OCI-M1 (cell line): ENCODE data around the gene TMC3.
"Not testable (repeated sequence)": the region's sequence is repeated elsewhere in the genome, so short reads cannot be mapped to it uniquely, and the experiment has no call there.

Experiments
- DNase-seq: peaks from one replicate; lab custom pipeline; 2025; lab: John Stamatoyannopoulos, UW

TMC3 gene

GRCh38 chr15:81373775-81374395 is at the start of gene TMC3:
TMC3 (minus strand) TSS chr15:81374213; CDS start chr15:81374077, 136 bp downstream.
- DNase-seq, result no peak

- DNase-seq, result no peak
Measured at GRCh38 chr15:81421461-81421860, 47.4 kb upstream of the TMC3 start.

GRCh38 chr15:81419332-81419943 is 45.4 kb upstream of the TMC3 start:
- DNase-seq, result no peak

- no peak for DNase-seq
Measured at GRCh38 chr15:81418891-81419290, 44.9 kb upstream of the TMC3 start.

GRCh38 chr15:81418444-81418843 is 44.4 kb upstream of the TMC3 start:
- no peak for DNase-seq

GRCh38 chr15:81414274-81414968 is 40.4 kb upstream of the TMC3 start:
- DNase-seq, result not testable (repeated sequence)

- DNase-seq, result no peak
Measured at GRCh38 chr15:81413851-81414250, 39.8 kb upstream of the TMC3 start.

DNA sequence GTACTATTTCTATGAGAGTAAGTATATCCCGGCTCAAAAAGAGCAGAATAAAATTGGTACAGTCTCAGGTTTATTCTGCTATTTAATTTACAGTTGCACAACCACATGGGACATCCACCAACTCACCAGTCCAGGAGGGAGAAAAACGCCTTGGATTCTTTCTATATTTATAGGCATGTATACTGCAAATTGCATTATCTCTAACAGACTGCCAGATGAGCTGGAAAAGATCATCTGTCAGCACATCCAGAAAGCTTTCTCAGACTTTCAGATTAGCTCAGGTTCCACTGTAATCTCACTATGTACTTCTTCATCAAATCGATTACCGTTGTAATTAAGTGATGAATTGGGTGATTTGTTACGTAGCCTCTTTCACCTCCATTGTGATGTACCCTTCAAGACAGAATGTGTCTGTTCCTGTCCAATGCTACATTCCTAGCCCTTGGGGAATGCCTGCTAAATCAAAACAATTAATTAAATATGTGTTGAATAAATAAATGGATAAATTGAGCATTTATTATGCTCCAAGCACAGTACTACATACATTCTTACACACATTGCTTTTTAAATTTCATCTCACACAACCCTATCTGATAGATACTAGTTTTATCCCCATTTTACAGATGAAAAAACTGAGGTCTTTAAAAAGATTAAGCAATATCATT is 38.1 kb upstream of the TMC3 start:
- no peak for DNase-seq

DNA sequence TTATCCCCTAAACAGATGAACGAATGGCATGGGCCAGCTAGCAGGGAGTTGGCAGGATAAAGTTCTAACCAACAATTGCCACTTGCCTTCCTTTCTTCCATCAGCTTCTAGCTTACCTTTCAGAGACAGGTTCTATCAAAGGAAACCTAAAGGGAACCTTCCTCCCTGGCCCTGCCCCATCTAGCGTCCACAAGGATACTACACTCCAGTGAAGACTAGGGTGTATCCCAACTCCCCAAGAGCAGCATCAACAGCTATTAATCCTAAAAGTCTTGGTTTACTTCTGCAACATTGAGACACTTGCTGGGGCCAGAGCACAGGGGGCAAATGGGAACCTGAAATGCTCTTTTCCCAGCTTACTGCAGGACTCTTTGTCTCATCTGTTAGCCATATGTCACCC is 37.0 kb upstream of the TMC3 start:
- no peak for DNase-seq

GRCh38 chr15:81410318-81410753 is 36.3 kb upstream of the TMC3 start:
- DNase-seq, result peak; percentile 76

DNA sequence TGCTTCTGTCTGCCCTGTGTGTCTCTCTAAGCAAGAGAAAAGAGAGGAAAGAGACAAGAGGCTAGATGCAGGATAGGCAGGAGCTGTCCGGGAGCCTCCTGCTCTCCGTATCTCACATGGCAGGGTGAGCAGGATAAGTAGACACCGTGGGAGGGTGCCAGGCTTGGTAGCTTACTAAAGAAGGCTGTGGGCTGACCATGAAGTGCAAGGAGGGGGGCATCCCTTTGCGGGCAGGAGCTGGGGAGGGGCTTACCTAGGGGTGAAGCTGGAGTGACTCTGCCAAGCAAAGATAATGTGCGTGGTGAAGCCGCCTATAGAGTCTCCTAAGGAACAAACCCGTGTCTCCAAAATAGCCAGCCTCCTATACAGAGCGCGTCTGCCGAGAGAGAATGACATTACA is 33.7 kb upstream of the TMC3 start:
- peak; percentile 16 for DNase-seq

GRCh38 chr15:81407176-81407575 is 33.2 kb upstream of the TMC3 start:
- DNase-seq, result no peak

DNA sequence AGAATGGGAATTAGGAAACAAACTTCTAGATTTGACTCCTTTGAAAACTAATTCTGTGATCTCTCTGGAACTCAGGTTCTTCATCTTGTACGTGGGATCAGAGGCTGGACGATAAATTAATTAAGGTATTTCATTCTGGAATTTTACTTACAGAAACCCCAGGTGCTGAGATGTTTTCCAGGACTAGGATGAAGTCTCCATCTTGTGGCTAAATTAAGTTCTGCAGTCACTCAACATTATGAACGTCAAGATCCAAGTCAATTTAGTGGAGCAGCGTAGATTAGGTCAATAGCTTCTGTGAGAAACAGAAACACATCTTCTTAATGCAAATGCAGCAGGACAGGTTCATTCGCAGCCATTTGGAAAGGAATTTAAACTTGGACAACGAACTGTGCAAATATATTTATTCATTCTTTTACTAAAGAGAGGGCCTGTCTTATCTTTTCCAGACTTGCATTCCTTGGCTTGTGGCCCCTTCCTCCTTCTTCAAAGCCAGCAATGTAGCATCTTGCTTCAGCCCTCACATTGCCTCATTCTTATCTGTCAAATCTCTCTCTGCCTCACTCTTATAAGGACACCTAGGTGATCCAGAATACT is 26.7 kb upstream of the TMC3 start:
- peak; percentile 65 for DNase-seq

DNA sequence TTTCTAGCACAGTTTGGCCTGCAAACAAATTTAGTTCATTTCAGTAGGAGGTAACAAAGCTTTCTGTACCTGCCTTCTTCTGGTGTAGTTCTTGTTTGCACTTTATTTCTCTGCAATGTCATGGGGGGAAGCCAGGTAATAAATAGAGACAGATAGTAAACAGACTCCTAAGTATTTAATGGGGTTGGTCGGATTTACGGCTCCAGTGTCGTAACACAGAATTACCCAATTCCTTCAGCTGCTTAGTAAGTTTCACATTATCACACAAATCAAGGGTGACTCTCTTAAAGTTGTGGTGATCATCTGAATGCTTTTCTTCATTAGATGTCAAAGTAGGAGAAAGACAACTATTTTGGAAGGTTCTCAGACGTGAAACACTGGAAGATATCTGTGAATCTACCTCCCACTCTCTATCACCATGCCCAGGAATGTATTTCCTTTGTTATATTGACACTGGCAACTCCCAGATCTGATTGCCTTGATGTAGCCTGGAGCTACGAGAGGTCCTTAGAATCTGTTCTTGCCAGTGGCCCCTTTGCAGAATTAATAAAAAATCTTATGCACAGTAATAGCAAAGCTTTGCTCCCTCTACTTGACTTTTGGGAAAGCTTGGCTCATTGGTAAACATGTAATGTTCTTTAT is 25.0 kb upstream of the TMC3 start:
- no peak for DNase-seq

- DNase-seq, result no peak
Measured at GRCh38 chr15:81398456-81398855, 24.4 kb upstream of the TMC3 start.

GRCh38 chr15:81394603-81395002 is 20.6 kb upstream of the TMC3 start:
- no peak for DNase-seq

- no peak for DNase-seq
Measured at GRCh38 chr15:81391657-81392056, 17.6 kb upstream of the TMC3 start.

DNA sequence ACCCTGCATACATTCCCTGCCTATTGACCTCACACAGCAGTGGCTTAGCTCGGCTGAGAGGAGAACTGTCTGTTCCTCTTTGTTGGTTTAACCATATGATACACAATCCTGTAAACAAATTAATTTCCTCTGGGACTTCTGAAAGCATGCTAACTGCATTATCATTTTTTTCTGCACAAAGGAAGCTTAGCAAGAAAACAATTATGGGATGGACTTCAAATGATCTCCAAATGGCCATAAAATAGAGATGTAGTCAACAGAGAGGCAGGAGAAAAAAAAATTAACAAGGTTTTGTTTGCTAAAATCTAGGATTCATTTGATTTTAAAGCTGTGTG is 14.4 kb upstream of the TMC3 start:
- no peak for DNase-seq

- no peak for DNase-seq
Measured at GRCh38 chr15:81387621-81388435, 13.8 kb upstream of the TMC3 start.

GRCh38 chr15:81386947-81387346 is 12.9 kb upstream of the TMC3 start:
- DNase-seq, result no peak

GRCh38 chr15:81385721-81386076 is 11.7 kb upstream of the TMC3 start:
- no peak for DNase-seq
